Gastroesophageal sphincter (tissue), 4 donors: Measurements from ENCODE around the gene CBX8. TPM values are rescaled to one million over a fixed set of nuclear protein-coding genes. Genes with fewer than 3 reads are reported as not detected.

Experiments
- ATAC-seq: fragments of 150-250 bp; one replicate; pipeline ENCODE4 v1.9.1; 2016; ENCODE audit warnings: mild to moderate bottlenecking, moderate library complexity
- H3K27ac ChIP-seq, 4 donors: fragments of 200-600 bp; sonication (generic) in 3 of 4; 1 replicate in 3 of 4; 2 replicates in 1 of 4; pipeline ENCODE4 v1.5.1; 2016 to 2019
- H3K27me3 ChIP-seq: fragments of 200-600 bp; sonication (generic); one replicate; pipeline ENCODE4 v1.5.1; 2019
- H3K36me3 ChIP-seq, 2 donors: fragments of 200-600 bp; sonication (generic); one replicate each; pipeline ENCODE4 v1.5.1; 2019; ENCODE audit warnings: control low read depth in 1 of 2
- H3K4me1 ChIP-seq, 3 donors: fragments of 200-600 bp; sonication (generic); 1 replicate in 2 of 3; 2 replicates in 1 of 3; pipeline ENCODE4 v1.5.1; 2016 to 2019; ENCODE audit warnings: control low read depth in 2 of 3
- H3K4me3 ChIP-seq, 2 donors: fragments of 200-600 bp; sonication (generic); one replicate each; pipeline ENCODE4 v1.5.1; 2019; ENCODE audit warnings: mild to moderate bottlenecking in 1 of 2, moderate library complexity in 1 of 2
- H3K9me3 ChIP-seq, 3 donors: fragments of 200-600 bp; sonication (generic); one replicate each; pipeline ENCODE4 v1.5.1; 2017 to 2019; ENCODE audit warnings: control low read depth in 2 of 3
- EP300 ChIP-seq: sonication (generic); formaldehyde crosslinking; IDR thresholded peaks from one replicate; pipeline ENCODE4 v1.6.1; 2017; ENCODE audit warnings: antibody characterized with exemption, mild to moderate bottlenecking
- POLR2A ChIP-seq, 2 donors: fragments of 450-650 bp; IDR thresholded peaks; one replicate each; pipeline ENCODE4 v1.6.1; 2017; ENCODE audit warnings: antibody characterized with exemption in 2 of 2, mild to moderate bottlenecking in 2 of 2, moderate library complexity in 1 of 2
- POLR2AphosphoS5 ChIP-seq: sonication (generic); formaldehyde crosslinking; IDR thresholded peaks from one replicate; pipeline ENCODE4 v1.6.1; 2017; ENCODE audit warnings: antibody characterized with exemption
- WGBS, 2 donors: methylation state at CpG; one replicate each; pipeline ENCODE4 v1.1.5; 2018; ENCODE audit warnings: low coverage in 1 of 2; 5-methylcytosine and 5-hydroxymethylcytosine counted together
- total RNA-seq, 4 donors: library from RNA; depleted of rRNA; stranded (reverse); fragments of >200 nt; gene quantifications; one replicate each; pipeline ENCODE4 v1.1.0, GENCODE V29; 2016
- TF ChIP-seq, protein P1 (sequence below), 4 experiments: fragments of 200-600 bp in 2 of 4; fragments of 450-650 bp in 2 of 4; sonication (generic) in 1 of 4; IDR thresholded peaks; one replicate each; pipeline ENCODE4 v1.5.1; 2017 to 2019; ENCODE audit warnings: antibody characterized with exemption in 4 of 4, mild to moderate bottlenecking in 2 of 4, moderate library complexity in 2 of 4

CBX8 gene
- total RNA-seq, 4 donors from 2014 or later, result 0.40 to 10.6 (median 3.9) TPM

- Histone ChIP-seq H3K9me3 (no peaks in the 10 kb centered on the region), H3K4me1 (peaks cover 0 to 10% (median 8%) of the 10 kb centered on the region in 3 donors), H3K4me3 (no peak overlapping the region), H3K36me3 (peaks cover 0 to 11% of the 10 kb centered on the region in 2 donors), H3K27ac (no peak overlapping the region), H3K27me3 (peaks cover 99% of the 10 kb centered on the region)
- WGBS, 2 donors, result 60 to 100% methylated on average over 1 of the region's 17 CpGs
- TF ChIP-seq POLR2AphosphoS5 (no peak), EP300 (no peak), POLR2A (IDR thresholded peaks at IDR 0.05) (no peak)
- TF ChIP-seq, protein P1, sequence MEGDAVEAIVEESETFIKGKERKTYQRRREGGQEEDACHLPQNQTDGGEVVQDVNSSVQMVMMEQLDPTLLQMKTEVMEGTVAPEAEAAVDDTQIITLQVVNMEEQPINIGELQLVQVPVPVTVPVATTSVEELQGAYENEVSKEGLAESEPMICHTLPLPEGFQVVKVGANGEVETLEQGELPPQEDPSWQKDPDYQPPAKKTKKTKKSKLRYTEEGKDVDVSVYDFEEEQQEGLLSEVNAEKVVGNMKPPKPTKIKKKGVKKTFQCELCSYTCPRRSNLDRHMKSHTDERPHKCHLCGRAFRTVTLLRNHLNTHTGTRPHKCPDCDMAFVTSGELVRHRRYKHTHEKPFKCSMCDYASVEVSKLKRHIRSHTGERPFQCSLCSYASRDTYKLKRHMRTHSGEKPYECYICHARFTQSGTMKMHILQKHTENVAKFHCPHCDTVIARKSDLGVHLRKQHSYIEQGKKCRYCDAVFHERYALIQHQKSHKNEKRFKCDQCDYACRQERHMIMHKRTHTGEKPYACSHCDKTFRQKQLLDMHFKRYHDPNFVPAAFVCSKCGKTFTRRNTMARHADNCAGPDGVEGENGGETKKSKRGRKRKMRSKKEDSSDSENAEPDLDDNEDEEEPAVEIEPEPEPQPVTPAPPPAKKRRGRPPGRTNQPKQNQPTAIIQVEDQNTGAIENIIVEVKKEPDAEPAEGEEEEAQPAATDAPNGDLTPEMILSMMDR (IDR thresholded peaks at IDR 0.05), result no peak
- no peak for ATAC-seq
These were observed 11.6 kb downstream of the CBX8 start for GRCh38 chr17:79785017-79785899.

DNA sequence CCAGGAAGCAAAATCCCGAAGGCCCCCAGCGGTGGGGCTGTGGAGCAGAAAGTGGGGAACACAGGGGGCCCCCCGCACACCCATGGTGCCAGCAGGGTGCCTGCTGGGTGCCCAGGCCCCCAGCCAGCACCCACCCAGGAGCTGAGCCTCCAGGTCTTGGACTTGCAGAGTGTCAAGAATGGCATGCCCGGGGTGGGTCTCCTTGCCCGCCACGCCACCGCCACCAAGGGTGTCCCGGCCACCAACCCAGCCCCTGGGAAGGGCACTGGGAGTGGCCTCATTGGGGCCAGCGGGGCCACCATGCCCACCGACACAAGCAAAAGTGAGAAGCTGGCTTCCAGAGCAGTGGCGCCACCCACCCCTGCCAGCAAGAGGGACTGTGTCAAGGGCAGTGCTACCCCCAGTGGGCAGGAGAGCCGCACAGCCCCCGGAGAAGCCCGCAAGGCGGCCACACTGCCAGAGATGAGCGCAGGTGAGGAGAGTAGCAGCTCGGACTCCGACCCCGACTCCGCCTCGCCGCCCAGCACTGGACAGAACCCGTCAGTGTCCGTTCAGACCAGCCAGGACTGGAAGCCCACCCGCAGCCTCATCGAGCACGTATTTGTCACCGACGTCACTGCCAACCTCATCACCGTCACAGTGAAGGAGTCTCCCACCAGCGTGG, 12.4 kb downstream of the CBX8 start:
- peaks cover 0 to 11% of the 10 kb centered on the region in 2 donors for H3K36me3 ChIP-seq
- H3K4me1 ChIP-seq, result peaks cover 0 to 3% (median 1%) of the 10 kb centered on the region in 3 donors
- no peak overlapping the region for H3K27ac ChIP-seq
- TF ChIP-seq POLR2AphosphoS5 (no peak), EP300 (no peak), POLR2A (IDR thresholded peaks at IDR 0.05) (no peak)
- TF ChIP-seq, protein P1 (IDR thresholded peaks at IDR 0.05), result no peak
- H3K27me3 ChIP-seq, result peaks cover 99% of the 10 kb centered on the region
- H3K9me3 ChIP-seq, result no peaks in the 10 kb centered on the region
- H3K4me3 ChIP-seq, result no peak overlapping the region
- WGBS, 2 donors, result 93% methylated on average over 8 of the region's 31 CpGs; no CpG with 5 or more reads in 1 of the 2 donors
- ATAC-seq, result no peak

DNA sequence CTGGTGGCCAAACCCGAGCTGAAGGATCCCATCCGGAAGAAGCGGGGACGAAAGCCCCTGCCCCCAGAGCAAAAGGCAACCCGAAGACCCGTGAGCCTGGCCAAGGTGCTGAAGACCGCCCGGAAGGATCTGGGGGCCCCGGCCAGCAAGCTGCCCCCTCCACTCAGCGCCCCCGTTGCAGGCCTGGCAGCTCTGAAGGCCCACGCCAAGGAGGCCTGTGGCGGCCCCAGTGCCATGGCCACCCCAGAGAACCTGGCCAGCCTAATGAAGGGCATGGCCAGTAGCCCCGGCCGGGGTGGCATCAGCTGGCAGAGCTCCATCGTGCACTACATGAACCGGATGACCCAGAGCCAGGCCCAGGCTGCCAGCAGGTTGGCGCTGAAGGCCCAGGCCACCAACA, 13.0 kb downstream of the CBX8 start:
- Histone ChIP-seq H3K27me3 (peaks cover 99% of the 10 kb centered on the region), H3K4me3 (no peak overlapping the region), H3K9me3 (no peaks in the 10 kb centered on the region), H3K36me3 (peaks cover 0 to 11% of the 10 kb centered on the region in 2 donors), H3K4me1 (peaks cover 0 to 3% (median 0%) of the 10 kb centered on the region in 3 donors), H3K27ac (no peak overlapping the region)
- no CpG with 5 or more reads among the region's 18 CpGs for WGBS, 2 donors
- TF ChIP-seq POLR2A (IDR thresholded peaks at IDR 0.05) (no peak), EP300 (no peak), POLR2AphosphoS5 (no peak)
- TF ChIP-seq, protein P1 (IDR thresholded peaks at IDR 0.05), result no peak
- no peak for ATAC-seq

GRCh38 chr17:79781736-79782575, 14.9 kb downstream of the CBX8 start:
- TF ChIP-seq POLR2AphosphoS5 (no peak), POLR2A (IDR thresholded peaks at IDR 0.05) (no peak), EP300 (no peak)
- TF ChIP-seq, protein P1 (IDR thresholded peaks at IDR 0.05), result no peak
- Histone ChIP-seq H3K27me3 (peaks cover 96% of the 10 kb centered on the region), H3K9me3 (no peaks in the 10 kb centered on the region), H3K36me3 (peaks cover 0 to 11% of the 10 kb centered on the region in 2 donors), H3K4me3 (no peak overlapping the region), H3K4me1 (peaks cover 0 to 20% (median 3%) of the 10 kb centered on the region in 3 donors), H3K27ac (no peak overlapping the region)
- 40 to 86% methylated on average over 1 to 5 of the region's 27 CpGs for WGBS, 2 donors
- ATAC-seq, result no peak
